Vagina (tissue), 2 donors: Measurements from ENCODE around the gene TRIM41. TPM values are rescaled to one million over a fixed set of nuclear protein-coding genes. Genes with fewer than 3 reads are reported as not detected.

Source experiments
- DNase-seq, 2 donors: peaks; one replicate each; pipeline ENCODE4 v3.0.0-alpha.2; 2017; ENCODE audit errors: extremely low spot score in 2 of 2
- H3K27ac ChIP-seq: fragments of 200-600 bp; sonication (generic); one replicate; pipeline ENCODE4 v1.5.1; 2019
- H3K27me3 ChIP-seq: fragments of 200-600 bp; sonication (generic); one replicate; pipeline ENCODE4 v1.5.1; 2019
- H3K36me3 ChIP-seq, 2 donors: fragments of 200-600 bp; sonication (generic); one replicate each; pipeline ENCODE4 v1.5.1; 2017 to 2019
- H3K4me1 ChIP-seq: fragments of 200-600 bp; sonication (generic); one replicate; pipeline ENCODE4 v1.5.1; 2019
- H3K4me3 ChIP-seq, 2 donors: fragments of 200-600 bp; sonication (generic); 1 replicate in 1 of 2; 2 replicates in 1 of 2; pipeline ENCODE4 v1.5.1; 2016 to 2019
- H3K9me3 ChIP-seq: fragments of 200-600 bp; sonication (generic); one replicate; pipeline ENCODE4 v1.5.1; 2019
- POLR2A ChIP-seq, 2 donors: fragments of 450-650 bp; IDR thresholded peaks; one replicate each; pipeline ENCODE4 v1.6.1; 2017; ENCODE audit warnings: antibody characterized with exemption in 2 of 2, mild to moderate bottlenecking in 2 of 2, moderate library complexity in 2 of 2
- POLR2AphosphoS5 ChIP-seq, 2 donors: sonication (generic); formaldehyde crosslinking; IDR thresholded peaks; one replicate each; pipeline ENCODE4 v1.9.0; 2017; ENCODE audit warnings: antibody characterized with exemption in 2 of 2, mild to moderate bottlenecking in 2 of 2, low read depth in 1 of 2; ENCODE audit not compliant: insufficient read depth in 1 of 2
- intact Hi-C: fragments of 100-400 bp; cut with DNase I; formaldehyde crosslinking; loops from one replicate; pipeline ENCODE4 v1.15.1; 2023
- total RNA-seq: library from RNA; depleted of rRNA; stranded (reverse); fragments of >200 nt; gene quantifications from one replicate; pipeline ENCODE4 v1.2.3, GENCODE V29; 2016
- TF ChIP-seq, protein P1 (sequence below), 3 experiments: fragments of 450-650 bp in 2 of 3; fragments of 200-600 bp in 1 of 3; sonication (generic) in 1 of 3; IDR thresholded peaks; one replicate each; pipeline ENCODE4 v1.5.1; 2017 to 2019; ENCODE audit warnings: antibody characterized with exemption in 3 of 3, mild to moderate bottlenecking in 2 of 3, moderate library complexity in 2 of 3

Gene TRIM41
- total RNA-seq, 1 donor from 2014 or later: 7.9 TPM

DNA sequence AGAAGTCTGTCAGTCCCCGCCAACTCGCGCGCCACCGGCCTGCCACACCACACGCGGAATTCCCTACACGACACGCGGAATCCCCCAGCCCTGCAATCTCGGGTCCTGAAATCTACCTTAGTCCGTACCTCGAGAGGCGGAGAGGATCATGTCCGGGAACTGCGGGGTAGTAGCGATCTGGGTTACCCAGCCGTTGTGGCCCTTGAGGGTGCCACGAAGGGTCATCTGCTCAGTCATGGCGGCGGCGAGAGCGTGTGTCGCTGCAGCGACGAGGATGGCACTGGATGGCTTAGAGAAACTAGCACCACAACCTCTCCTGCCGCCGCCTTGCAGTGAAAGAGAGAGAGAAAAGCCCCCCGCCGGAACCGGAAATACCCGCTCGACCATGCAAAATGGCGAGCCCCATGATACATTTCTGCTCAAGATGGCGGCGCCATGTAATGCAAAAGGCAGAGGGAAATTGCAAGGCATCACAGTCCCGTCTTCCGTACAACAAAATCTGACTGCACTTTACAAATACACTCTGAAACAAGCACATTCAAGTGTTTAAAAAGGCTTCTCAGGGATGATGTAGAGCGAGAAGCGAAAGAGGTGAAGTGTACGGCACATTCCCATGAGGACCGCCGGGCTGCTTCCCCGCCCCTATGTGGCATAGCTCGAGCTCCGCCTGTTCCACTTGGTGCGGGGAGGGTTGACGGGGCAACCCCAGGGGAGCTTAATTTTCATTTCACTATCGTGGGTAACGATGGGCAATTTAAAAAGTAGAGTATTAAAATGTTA, 20.7 kb downstream of the TRIM41 start, which contains the start of gene RACK1:
RACK1 (minus strand) TSS at position 343 of the 780 bp plus-strand sequence; CDS start at position 237, 106 bp downstream.
- Histone ChIP-seq H3K36me3 (peaks cover 5 to 35% of the 10 kb centered on the region in 2 donors), H3K9me3 (no peaks in the 10 kb centered on the region), H3K27ac (peak within 1 kb of the TSS; percentile 95), H3K4me1 (peaks cover 70% of the 10 kb centered on the region), H3K27me3 (no peaks in the 10 kb centered on the region), H3K4me3 (peak within 1 kb of the TSS; percentile 78 to 83)
- TF ChIP-seq POLR2A (IDR thresholded peaks at IDR 0.05) (peak in 1 of 2 donors; percentile 48), POLR2AphosphoS5 (IDR thresholded peaks at IDR 0.05; ENCODE audit: insufficient read depth in 1 of 2, low read depth in 1 of 2) (peak; percentile 83 to 92)
- TF ChIP-seq, protein P1, sequence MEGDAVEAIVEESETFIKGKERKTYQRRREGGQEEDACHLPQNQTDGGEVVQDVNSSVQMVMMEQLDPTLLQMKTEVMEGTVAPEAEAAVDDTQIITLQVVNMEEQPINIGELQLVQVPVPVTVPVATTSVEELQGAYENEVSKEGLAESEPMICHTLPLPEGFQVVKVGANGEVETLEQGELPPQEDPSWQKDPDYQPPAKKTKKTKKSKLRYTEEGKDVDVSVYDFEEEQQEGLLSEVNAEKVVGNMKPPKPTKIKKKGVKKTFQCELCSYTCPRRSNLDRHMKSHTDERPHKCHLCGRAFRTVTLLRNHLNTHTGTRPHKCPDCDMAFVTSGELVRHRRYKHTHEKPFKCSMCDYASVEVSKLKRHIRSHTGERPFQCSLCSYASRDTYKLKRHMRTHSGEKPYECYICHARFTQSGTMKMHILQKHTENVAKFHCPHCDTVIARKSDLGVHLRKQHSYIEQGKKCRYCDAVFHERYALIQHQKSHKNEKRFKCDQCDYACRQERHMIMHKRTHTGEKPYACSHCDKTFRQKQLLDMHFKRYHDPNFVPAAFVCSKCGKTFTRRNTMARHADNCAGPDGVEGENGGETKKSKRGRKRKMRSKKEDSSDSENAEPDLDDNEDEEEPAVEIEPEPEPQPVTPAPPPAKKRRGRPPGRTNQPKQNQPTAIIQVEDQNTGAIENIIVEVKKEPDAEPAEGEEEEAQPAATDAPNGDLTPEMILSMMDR (IDR thresholded peaks at IDR 0.05): no peak
- DNase-seq: peak in 1 of 2 donors; percentile 93
- intact Hi-C loops: loop anchor here (10.0 kb wide), 1 partner anchor 409 kb away; no protein-coding TSS in a partner anchor

- Histone ChIP-seq H3K27ac (peak overlapping the region; percentile 95), H3K27me3 (no peaks in the 10 kb centered on the region), H3K4me3 (peak overlapping the region; percentile 77 to 98), H3K4me1 (peaks cover 80% of the 10 kb centered on the region), H3K9me3 (no peaks in the 10 kb centered on the region), H3K36me3 (peaks cover 0 to 16% of the 10 kb centered on the region in 2 donors)
- intact Hi-C loops: loop anchor here (10.0 kb wide), 1 partner anchor 411 kb away; no protein-coding TSS in a partner anchor
- DNase-seq: no peak
- no peak for TF ChIP-seq POLR2A (IDR thresholded peaks at IDR 0.05)
- TF ChIP-seq, protein P1 (IDR thresholded peaks at IDR 0.05): no peak
- TF ChIP-seq POLR2AphosphoS5 (IDR thresholded peaks at IDR 0.05; ENCODE audit: insufficient read depth in 1 of 2, low read depth in 1 of 2): no peak
Observed at GRCh38 chr5:181245427-181246275, 22.6 kb downstream of the TRIM41 start.

DNA sequence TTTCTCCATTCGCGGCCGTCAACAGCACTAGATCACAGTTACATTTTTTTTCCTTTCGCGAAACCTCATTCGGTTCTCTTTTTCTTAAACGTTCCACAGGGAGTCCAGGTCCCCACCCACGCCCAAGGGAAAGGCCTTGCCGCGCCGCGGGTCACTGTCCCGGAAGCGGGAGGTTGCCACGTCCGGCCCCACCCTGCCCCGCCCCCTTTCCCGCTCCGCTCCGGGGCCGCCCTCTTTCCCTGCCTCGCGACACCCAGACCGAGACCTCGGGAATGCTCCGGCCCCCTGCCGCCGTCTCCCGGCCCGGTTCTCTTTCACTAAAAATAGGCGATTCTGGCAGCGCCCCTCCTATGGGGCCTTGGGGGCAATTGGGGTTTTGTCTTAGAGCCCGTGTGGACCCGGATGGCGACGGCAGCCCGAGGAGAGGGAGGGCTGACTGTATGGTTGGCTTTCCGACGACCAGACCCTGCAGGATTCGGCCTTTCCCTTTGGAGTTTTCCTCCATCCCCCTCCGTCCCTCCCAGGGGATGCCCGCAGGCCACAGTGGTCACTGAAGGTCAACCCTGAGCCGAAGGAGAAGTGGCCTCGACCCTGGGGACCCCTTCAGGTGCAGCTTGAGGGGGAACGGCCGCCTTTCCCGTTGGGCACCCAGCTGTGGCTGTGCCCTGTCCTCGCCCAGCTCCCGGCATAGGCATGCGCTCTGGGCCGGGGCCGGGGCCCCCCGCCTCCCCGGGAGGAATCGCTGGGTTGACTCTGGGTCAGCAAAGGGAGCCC, 23.4 kb downstream of the TRIM41 start:
- Histone ChIP-seq H3K27me3 (no peaks in the 10 kb centered on the region), H3K9me3 (no peaks in the 10 kb centered on the region), H3K27ac (peak overlapping the region; percentile 95), H3K4me3 (peak overlapping the region; percentile 77 to 98), H3K4me1 (peaks cover 80% of the 10 kb centered on the region), H3K36me3 (peaks cover 0 to 8% of the 10 kb centered on the region in 2 donors)
- TF ChIP-seq, protein P1 (IDR thresholded peaks at IDR 0.05): no peak
- TF ChIP-seq POLR2A (IDR thresholded peaks at IDR 0.05) (peak in 1 of 2 donors; percentile 45), POLR2AphosphoS5 (IDR thresholded peaks at IDR 0.05; ENCODE audit: insufficient read depth in 1 of 2, low read depth in 1 of 2) (peak; percentile 75 to 92)
- peak in 1 of 2 donors; percentile 90 for DNase-seq
- intact Hi-C loops: loop anchor here (10.0 kb wide), 1 partner anchor 412 kb away; no protein-coding TSS in a partner anchor

- intact Hi-C loops: loop anchor here (10.0 kb wide), 1 partner anchor 413 kb away; no protein-coding TSS in a partner anchor
- H3K36me3 ChIP-seq: no peaks in the 10 kb centered on the region
- H3K27ac ChIP-seq: peak overlapping the region; percentile 95
- H3K9me3 ChIP-seq: no peaks in the 10 kb centered on the region
- no peaks in the 10 kb centered on the region for H3K27me3 ChIP-seq
- H3K4me1 ChIP-seq: peaks cover 78% of the 10 kb centered on the region
- no peak for DNase-seq
- H3K4me3 ChIP-seq: peak overlapping the region; percentile 77 to 98
- TF ChIP-seq POLR2A (IDR thresholded peaks at IDR 0.05): no peak
- no peak for TF ChIP-seq POLR2AphosphoS5 (IDR thresholded peaks at IDR 0.05; ENCODE audit: insufficient read depth in 1 of 2, low read depth in 1 of 2)
- TF ChIP-seq, protein P1 (IDR thresholded peaks at IDR 0.05): no peak
Observed at GRCh38 chr5:181248277-181248676, 25.2 kb downstream of the TRIM41 start.
